Calu3 (cell line): Measurements from ENCODE around the gene JMJD6. TPM values are rescaled to one million over a fixed set of nuclear protein-coding genes. Genes with fewer than 3 reads are reported as not detected.
"Not testable (repeated sequence)": the region's sequence is repeated elsewhere in the genome, so short reads cannot be mapped to it uniquely, and the experiment has no call there.

Experiments
- BruUV-seq: library from RNA; stranded (reverse); fragments of 400-500 nt; replicated peaks from 2 replicates; lab custom pipeline; 2021; lab: Mats Ljungman, UMichigan
- CTCF ChIA-PET: fragments of 300-600 bp; sonication (Branson Sonifier 250); formaldehyde crosslinking; loops from one replicate; lab custom pipeline; 2022; ENCODE audit warnings: antibody characterized with exemption; lab: Charles Lee
- DNase-seq: peaks from one replicate; pipeline ENCODE4 v3.0.0; 2022
- H3K27ac Mint-ChIP-seq: one replicate; pipeline ENCODE4 v1.8.0; 2022; ENCODE audit warnings: mixed read lengths; ENCODE audit not compliant: unreplicated experiment
- H3K27me3 Mint-ChIP-seq: one replicate; pipeline ENCODE4 v1.8.0; 2022; ENCODE audit warnings: mixed read lengths; ENCODE audit not compliant: unreplicated experiment
- H3K36me3 Mint-ChIP-seq: one replicate; pipeline ENCODE4 v1.8.0; 2022; ENCODE audit warnings: mild to moderate bottlenecking, moderate library complexity, mixed read lengths; ENCODE audit not compliant: insufficient read depth, unreplicated experiment
- H3K4me1 Mint-ChIP-seq: one replicate; pipeline ENCODE4 v1.8.0; 2022; ENCODE audit warnings: mild to moderate bottlenecking, low read depth, mixed read lengths; ENCODE audit not compliant: unreplicated experiment
- H3K4me3 Mint-ChIP-seq: one replicate; pipeline ENCODE4 v1.8.0; 2022; ENCODE audit warnings: mild to moderate bottlenecking, low read depth, moderate library complexity, mixed read lengths; ENCODE audit not compliant: unreplicated experiment
- H3K9me3 Mint-ChIP-seq: one replicate; pipeline ENCODE4 v1.8.0; 2022; ENCODE audit warnings: low read depth, mixed read lengths; ENCODE audit not compliant: unreplicated experiment
- CTCF ChIP-seq: fragments of 200-600 bp; IDR thresholded peaks from one replicate; pipeline ENCODE4 v1.8.0; 2022; ENCODE audit warnings: antibody characterized with exemption; ENCODE audit not compliant: unreplicated experiment
- intact Hi-C: fragments of 100-400 bp; cut with micrococcal nuclease; formaldehyde crosslinking; loops from one replicate; pipeline ENCODE4 v1.10.0; 2022; ENCODE audit not compliant: unreplicated experiment
- total RNA-seq: library from RNA; stranded (reverse); gene quantifications from 2 replicates; pipeline ENCODE4 v1.2.3, GENCODE V29; 2022

The JMJD6 gene
- total RNA-seq, 1 experiment from 2014 or later, result 62.1 TPM

GRCh38 chr17:76710863-76711611, 15.4 kb downstream of the JMJD6 start, which contains the start of gene MXRA7:
TSS of gene MXRA7 (minus strand) at chr17:76710965. CDS start at chr17:76710946, 19 bp downstream.
- CTCF ChIA-PET, result no interaction called here
- TF ChIP-seq CTCF, result no peak

GRCh38 chr17:76709951-76710862, 16.2 kb downstream of the JMJD6 start:
- intact Hi-C loops, result loop anchor here (10.0 kb wide), 1 partner anchor 65 kb away; the partner anchor contains the start of gene ST6GALNAC1
- BruUV-seq, H3K27me3 Mint-ChIP-seq, H3K9me3 Mint-ChIP-seq, H3K27ac Mint-ChIP-seq, CTCF ChIA-PET, DNase-seq: not testable (repeated sequence)
- H3K4me3 Mint-ChIP-seq, result peak overlapping the region; percentile 46
- peaks cover 26% of the 10 kb centered on the region for H3K36me3 Mint-ChIP-seq
- peaks cover 12% of the 10 kb centered on the region for H3K4me1 Mint-ChIP-seq

More at GRCh38 chr17:76710863-76711611, 15.4 kb downstream of the JMJD6 start, which contains the start of gene MXRA7:
- no TSS peak for BruUV-seq
- Mint-ChIP-seq H3K27me3 (peaks cover 8% of the 10 kb centered on the region), H3K9me3 (no peaks in the 10 kb centered on the region), H3K27ac (no peak within 1 kb of the TSS), H3K36me3 (peaks cover 35% of the 10 kb centered on the region), H3K4me3 (peak within 1 kb of the TSS; percentile 66), H3K4me1 (peaks cover 13% of the 10 kb centered on the region)
- intact Hi-C loops, result loop anchor here (10.0 kb wide), 1 partner anchor 66 kb away; the partner anchor contains the start of gene ST6GALNAC1
- peak; percentile 72 for DNase-seq

GRCh38 chr17:76709077-76709950, 17.1 kb downstream of the JMJD6 start:
- no peak for DNase-seq
- CTCF ChIA-PET, result interaction anchor here (1.5 kb wide), 1 partner anchor 14 kb away, joined by 4 read pairs; no protein-coding TSS in a partner anchor
- Mint-ChIP-seq H3K4me3 (peak overlapping the region; percentile 46), H3K4me1 (peaks cover 3% of the 10 kb centered on the region), H3K9me3 (no peaks in the 10 kb centered on the region), H3K36me3 (peaks cover 18% of the 10 kb centered on the region), H3K27me3 (peaks cover 8% of the 10 kb centered on the region), H3K27ac (no peak overlapping the region)
- BruUV-seq, result no TSS peak
- TF ChIP-seq CTCF, result no peak
- intact Hi-C loops, result no loop called here

GRCh38 chr17:76707985-76708807, 18.2 kb downstream of the JMJD6 start:
- no peak for TF ChIP-seq CTCF
- H3K9me3 Mint-ChIP-seq, result no peaks in the 10 kb centered on the region
- intact Hi-C loops, result no loop called here
- no peak overlapping the region for H3K4me3 Mint-ChIP-seq
- H3K27me3 Mint-ChIP-seq, result peaks cover 8% of the 10 kb centered on the region
- no peaks in the 10 kb centered on the region for H3K4me1 Mint-ChIP-seq
- CTCF ChIA-PET, result interaction anchor here (1.5 kb wide), 1 partner anchor 13 kb away, joined by 4 read pairs; no protein-coding TSS in a partner anchor
- DNase-seq, result no peak
- H3K27ac Mint-ChIP-seq, result no peak overlapping the region
- no TSS peak for BruUV-seq
- H3K36me3 Mint-ChIP-seq, result peaks cover 16% of the 10 kb centered on the region
